Measurements from ENCODE around the gene TMEM258. TPM values are rescaled to one million over a fixed set of nuclear protein-coding genes. Genes with fewer than 3 reads are reported as not detected.
A peak's percentile ranks its signal among the peaks of the same experiment; 100 is the strongest.

TMEM258 gene
- total and polyA plus RNA-seq, 9 of the 15 experiments (the other 6 are each of a cell fraction or from before 2014, with no cell fraction given), result 97.2 to 856 (median 231) TPM

GRCh38 chr11:61806785-61807184 is 14.4 kb upstream of the TMEM258 start (continued):
- 0 out of 2 replicates have a peak, but pooled peaks have one; percentile 23 for TF ChIP-seq DLX4 (CRISPR knock-in tag; IDR thresholded peaks at IDR 0.05)

- BruUV-seq (replicated peaks), result no TSS peak
Observed at GRCh38 chr11:61805146-61805545, 12.7 kb upstream of the TMEM258 start.

More at GRCh38 chr11:61805146-61805545, 12.7 kb upstream of the TMEM258 start:
- intact Hi-C loops (cut with micrococcal nuclease), result no loop called here
- FAIRE-seq, result no peak
- peak overlapping the region in 1 of 2 experiments; percentile 10; a peak in 1 of 4 replicates for H3K9ac ChIP-seq (ENCODE audit: insufficient read depth in 1 of 2, low read depth in 2 of 2, low read length in 2 of 2)
- ATAC-seq, result no peak
- H3K79me2 ChIP-seq (ENCODE audit: control insufficient read depth, insufficient read depth, low read length), result peaks cover 26% of the 10 kb centered on the region
- DNase-seq (ENCODE audit: extremely low read depth in 1 of 4, low spot score in 3 of 4), result no peak
- no peaks in the 10 kb centered on the region for H3K27me3 ChIP-seq (ENCODE audit: control insufficient read depth in 2 of 2, insufficient read depth in 2 of 2, low read length in 2 of 2)
- H3K4me1 ChIP-seq (replicated peaks in 1 of 2; ENCODE audit: control insufficient read depth in 2 of 2, insufficient read depth in 2 of 2, low read length in 2 of 2), result peaks cover 32 to 42% of the 10 kb centered on the region in 2 experiments; a peak in 4 of 5 replicates
- no peak overlapping the region for H2AFZ ChIP-seq (ENCODE audit: low read depth, low read length)
- no peaks in the 10 kb centered on the region for H3K9me3 ChIP-seq (replicated peaks; ENCODE audit: control insufficient read depth, insufficient read depth, low read depth, low read length)
- no peak overlapping the region for H3K4me2 ChIP-seq (ENCODE audit: insufficient read depth, low read length)
- H3K4me3 ChIP-seq, result no peak overlapping the region
- ChIA-PET POLR2A (interaction anchor here (1.3 to 7.6 kb wide), 5 partner anchors 8 to 144 kb away, joined by 3 to 97 read pairs (median 16); partner anchors contain the start of genes FADS1, FEN1 and TMEM258), CTCF (ENCODE audit: low intra/inter-chr PET ratio) (no interaction called here)
- in situ Hi-C loops (cut with MboI), result no loop called here
- peaks cover 3% of the 10 kb centered on the region for H4K20me1 ChIP-seq (replicated peaks; ENCODE audit: control insufficient read depth, insufficient read depth, low read length)
- TF ChIP-seq ZNF436 (CRISPR knock-in tag; IDR thresholded peaks at IDR 0.05) (no peak), ZNF507 (tag; conservative IDR thresholded peaks at IDR 0.05) (no peak), SUPT5H (IDR thresholded peaks at IDR 0.05) (peak; percentile 56), POLR2A (conservative IDR thresholded peaks at IDR 0.05) (peak; percentile 37; the same call in 1 of the 2 replicates), ZNF592 (IDR thresholded peaks at IDR 0.05) (peak; percentile 27; the same call in 1 of the 2 replicates), FOXA1 (IDR thresholded peaks at IDR 0.05; ENCODE audit: borderline replicate concordance) (no peak)
- TF ChIP-seq, protein P1, sequence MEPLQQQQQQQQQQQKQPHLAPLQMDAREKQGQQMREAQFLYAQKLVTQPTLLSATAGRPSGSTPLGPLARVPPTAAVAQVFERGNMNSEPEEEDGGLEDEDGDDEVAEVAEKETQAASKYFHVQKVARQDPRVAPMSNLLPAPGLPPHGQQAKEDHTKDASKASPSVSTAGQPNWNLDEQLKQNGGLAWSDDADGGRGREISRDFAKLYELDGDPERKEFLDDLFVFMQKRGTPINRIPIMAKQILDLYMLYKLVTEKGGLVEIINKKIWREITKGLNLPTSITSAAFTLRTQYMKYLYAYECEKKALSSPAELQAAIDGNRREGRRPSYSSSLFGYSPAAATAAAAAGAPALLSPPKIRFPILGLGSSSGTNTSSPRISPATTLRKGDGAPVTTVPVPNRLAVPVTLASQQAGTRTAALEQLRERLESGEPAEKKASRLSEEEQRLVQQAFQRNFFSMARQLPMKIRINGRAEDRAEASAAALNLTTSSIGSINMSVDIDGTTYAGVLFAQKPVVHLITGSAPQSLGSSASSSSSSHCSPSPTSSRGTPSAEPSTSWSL (CRISPR knock-in tag; IDR thresholded peaks at IDR 0.05; ENCODE audit: borderline replicate concordance), result no peak
- H3K9me1 ChIP-seq (ENCODE audit: control insufficient read depth, insufficient read depth, low read length), result peaks cover 6% of the 10 kb centered on the region
- peaks cover 97% of the 10 kb centered on the region for H3K36me3 ChIP-seq (ENCODE audit: control insufficient read depth, insufficient read depth, low read length)
- 89% methylated on average over 1 of the region's 1 CpG for WGBS (ENCODE audit: insufficient coverage, low coverage, missing lambda C conversion rate)
- H3K27ac ChIP-seq (ENCODE audit: extremely low read depth, low read depth, low read length), result no peak overlapping the region

Data from K562 (cell line).